SIG-M5 (cell line): ENCODE data around the gene LMF1.
"Not testable (repeated sequence)": the region's sequence is repeated elsewhere in the genome, so short reads cannot be mapped to it uniquely, and the experiment has no call there.

Experiments used
- DNase-seq: peaks from one replicate; lab custom pipeline; 2025; lab: John Stamatoyannopoulos, UW

The LMF1 gene

DNA sequence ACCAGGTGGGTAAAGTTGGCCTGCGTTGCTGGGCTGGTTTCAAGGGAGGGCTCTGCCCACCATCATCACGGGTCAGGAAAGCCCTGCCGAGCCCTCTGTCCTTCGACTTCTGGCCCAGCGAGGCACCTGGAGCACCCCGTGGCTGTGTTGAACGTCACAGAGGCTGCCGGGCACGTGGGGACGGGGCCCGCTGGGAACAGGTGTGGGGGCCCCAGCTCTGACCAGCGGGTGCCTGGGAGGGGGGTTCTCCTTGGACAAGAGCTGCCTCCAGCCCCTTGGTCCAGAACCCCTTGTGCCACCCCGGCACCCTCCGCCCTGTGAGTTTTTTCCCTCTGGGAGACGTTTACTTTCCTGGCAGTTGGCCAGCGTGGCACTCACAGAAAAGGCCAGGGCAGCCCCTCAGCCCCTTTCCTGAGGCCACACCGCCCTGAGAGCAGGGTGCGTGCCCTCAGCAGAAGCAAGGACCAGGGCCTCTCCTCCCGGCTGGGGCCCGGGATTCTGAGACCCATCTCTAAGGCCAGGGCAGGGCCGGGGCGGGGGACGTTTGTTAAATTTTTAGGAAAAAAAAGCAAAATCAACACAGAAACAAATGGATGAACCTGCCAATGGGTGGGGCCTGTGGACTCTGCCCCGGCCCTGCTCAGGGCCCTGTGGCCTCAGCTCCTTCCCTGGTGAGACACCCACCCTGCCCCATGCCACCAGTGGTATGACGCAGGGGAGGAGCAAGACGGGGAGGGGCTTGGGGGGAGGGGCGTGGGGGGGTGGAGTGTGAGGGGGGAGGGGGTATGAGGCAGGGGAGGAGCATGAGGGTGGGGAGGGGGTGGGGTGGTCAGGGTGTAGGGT, 139.0 kb downstream of the LMF1 start:
- DNase-seq, result no peak

- no peak for DNase-seq
Measured at GRCh38 chr16:830871-831570, 139.8 kb downstream of the LMF1 start.

DNA sequence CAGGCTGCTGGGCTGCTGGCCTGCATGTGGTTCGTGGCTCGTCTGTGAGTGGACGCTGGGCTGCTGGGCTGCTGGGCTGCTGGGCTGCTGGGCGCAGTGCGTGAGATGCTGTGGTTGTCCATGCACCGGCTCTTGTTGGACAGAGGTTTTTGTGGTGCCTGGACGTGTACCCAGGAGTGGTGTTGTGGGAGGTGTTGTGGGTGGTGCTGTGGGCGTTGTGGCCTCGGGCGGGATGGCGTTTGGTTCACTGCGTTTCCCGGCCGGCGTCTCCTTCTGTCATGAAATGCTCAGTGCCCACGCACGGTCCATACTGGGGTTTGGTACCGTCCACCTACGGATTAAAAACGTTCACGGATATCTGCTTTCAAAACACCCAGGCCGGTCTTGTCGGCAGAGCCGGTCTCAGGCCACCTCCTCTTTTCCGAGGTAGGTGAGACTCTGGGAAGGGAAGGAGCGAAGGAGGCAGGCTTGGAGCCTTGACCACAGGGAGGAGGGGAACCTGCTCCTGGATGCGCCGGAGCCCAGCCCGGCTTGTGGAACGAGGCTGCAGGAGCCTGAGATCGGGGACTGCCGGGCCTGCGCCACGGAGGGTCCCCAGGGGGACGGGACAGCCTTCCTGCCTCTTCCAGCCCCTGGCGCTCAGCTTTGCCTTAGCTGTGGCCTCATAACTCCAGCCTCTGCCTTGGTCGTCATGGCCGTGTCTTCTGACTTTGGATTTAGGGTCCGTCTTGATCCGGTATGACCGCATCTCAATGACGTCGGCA, 140.5 kb downstream of the LMF1 start:
- DNase-seq, result no peak

GRCh38 chr16:828891-829290, 141.9 kb downstream of the LMF1 start:
- no peak for DNase-seq

DNA sequence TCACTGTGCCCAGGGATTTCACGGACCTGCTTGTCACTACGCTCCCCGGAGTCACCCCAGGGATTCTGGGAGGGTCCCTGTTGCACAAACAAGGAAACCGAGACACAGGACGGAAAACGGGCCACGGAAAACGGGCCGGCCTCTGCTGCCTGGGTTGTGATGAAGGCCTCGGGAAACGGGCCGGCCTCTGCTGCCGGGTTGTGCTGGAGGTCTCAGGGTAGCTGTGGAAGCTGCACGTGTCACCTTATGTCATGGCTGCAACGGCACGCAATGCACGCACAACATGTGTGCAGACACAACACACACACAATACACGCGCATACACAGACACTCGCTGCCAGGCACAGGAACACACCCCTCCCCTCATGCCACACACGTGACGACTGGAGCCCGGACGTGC, 143.3 kb downstream of the LMF1 start:
- no peak for DNase-seq

DNA sequence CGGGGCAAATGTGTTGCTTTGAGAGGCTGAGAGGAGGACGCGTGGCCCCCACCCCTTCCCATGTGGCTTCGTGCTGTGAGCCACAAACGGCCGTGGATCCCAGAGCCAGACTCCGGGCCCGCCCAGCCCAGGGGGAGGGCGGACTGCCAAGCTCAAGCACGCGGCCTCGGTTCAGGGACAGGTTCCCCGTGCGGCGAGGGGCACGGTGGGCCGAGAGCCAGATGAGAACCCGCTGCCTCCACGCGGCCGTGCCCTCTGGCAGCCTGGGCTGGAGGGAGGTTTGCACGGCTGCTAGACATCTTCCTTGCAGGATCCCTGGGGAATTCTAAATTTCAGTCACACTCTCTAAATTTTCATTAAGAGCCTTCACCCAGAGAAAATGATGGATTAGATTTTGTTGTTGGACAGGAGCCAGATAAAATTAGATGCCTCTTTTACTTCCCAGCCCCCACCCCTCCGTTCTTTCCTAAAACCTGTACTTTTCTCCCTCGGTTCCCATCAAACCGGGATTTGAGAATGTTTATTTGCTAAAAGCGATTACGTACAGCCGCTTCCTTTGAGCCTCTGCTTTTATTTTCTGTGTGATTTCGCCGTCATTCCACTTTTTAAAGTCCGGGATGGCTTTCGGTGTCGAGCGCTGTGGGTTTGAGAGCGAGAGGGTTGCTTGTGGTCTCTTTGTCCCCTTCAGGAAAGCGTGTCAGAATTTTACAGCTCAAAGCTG, 145.3 kb downstream of the LMF1 start:
- DNase-seq, result no peak

- no peak for DNase-seq
Measured at GRCh38 chr16:824601-825000, 146.2 kb downstream of the LMF1 start.

DNA sequence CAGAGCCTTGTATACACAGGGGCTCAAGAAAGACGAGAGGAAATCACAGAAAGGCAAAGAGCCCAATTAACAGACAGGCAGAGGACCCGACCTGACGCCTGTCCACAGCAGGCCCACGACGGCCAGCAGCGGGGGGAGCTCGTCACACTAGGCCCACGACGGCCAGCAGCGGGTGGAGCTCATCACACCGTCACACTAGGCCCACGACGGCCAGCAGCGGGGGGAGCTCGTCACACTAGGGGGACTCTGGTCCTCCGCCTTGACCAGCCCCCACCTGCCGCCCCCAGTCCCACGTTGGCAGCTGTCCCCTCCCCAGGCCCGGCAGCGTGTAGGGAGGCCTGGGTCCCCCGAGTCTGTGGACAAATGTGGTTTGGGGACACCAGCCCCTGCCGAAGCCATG, 146.6 kb downstream of the LMF1 start:
- no peak for DNase-seq

DNA sequence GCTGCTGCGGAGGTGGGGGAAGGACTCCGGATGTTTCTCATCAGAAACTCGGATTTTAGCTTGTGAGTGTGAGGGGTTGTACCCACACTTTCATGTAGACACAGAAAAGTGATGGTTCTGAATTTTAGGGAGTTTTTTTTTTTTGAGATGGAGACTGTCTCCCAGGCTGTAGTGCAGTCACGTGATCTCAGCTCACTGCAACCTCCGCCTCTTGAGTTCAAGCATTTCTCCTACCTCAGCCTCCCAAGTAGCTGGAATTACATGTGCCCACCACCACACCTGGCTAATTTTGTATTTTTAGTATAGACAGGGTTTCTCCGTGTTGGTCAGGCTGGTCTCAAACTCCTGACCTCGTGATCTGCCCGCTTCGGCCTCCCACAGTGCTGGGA, 147.9 kb downstream of the LMF1 start:
- DNase-seq, result no peak

- no peak for DNase-seq
Measured at GRCh38 chr16:822174-822908, 148.4 kb downstream of the LMF1 start.

DNA sequence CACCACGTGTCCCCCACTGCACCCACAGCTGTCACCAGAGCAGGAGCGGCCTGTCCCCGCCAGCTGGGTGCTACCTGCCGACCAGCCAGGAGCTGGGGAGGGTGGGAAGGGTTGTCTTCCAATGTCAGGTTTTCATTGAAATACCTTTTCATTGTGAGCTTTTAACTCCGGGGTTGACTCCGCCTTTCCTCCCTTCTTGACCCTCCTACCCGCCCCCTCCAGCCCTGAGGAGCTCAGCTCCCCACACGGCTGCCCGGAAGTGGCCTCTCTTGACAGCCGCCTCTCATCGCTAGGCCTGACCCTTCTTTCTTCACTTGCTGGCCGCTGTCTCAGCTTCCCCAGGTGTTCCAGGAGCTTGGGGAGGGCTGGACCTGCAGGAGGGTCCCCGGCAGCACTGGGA, 149.0 kb downstream of the LMF1 start:
- DNase-seq, result no peak

GRCh38 chr16:820748-821147, 150.0 kb downstream of the LMF1 start:
- DNase-seq, result no peak

DNA sequence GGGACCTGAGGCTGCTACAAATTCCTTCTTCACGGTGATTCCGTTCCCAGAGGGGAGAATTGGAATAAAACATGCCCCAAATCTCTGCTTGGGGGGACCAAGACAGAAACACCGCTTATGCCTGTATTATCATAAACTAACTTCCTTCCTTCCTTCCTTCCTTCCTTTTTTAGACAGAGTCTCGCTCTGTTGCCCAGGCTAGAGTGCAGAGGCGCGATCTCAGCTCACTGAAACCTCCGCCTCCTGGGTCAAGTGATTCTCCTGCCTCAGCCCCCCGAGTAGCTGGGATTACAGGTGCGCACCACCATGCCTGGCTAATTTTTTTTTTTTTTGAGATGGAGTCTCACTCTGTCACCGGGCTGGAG, 150.8 kb downstream of the LMF1 start:
- DNase-seq, result not testable (repeated sequence)

GRCh38 chr16:819336-820043, 151.3 kb downstream of the LMF1 start:
- no peak for DNase-seq

DNA sequence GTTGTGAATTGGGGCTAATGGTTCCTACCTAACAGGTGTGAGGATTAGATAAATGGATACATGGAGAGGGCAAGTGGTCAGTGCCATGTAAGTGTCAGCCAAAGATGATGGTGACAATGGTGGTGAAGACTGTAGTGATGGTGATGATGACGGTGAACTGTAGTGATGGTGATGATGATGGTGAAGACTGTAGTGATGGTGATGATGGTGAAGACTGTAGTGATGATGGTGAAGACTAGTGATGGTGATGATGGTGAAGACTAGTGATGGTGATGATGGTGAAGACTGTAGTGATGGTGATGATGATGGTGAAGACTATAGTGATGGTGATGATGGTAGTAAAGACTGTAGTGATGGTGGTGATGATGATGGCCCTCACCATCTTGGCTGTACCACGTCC, 152.2 kb downstream of the LMF1 start:
- DNase-seq, result no peak

- DNase-seq, result no peak
Measured at GRCh38 chr16:818132-818531, 152.7 kb downstream of the LMF1 start.

- DNase-seq, result no peak
Measured at GRCh38 chr16:817001-817906, 153.5 kb downstream of the LMF1 start.

DNA sequence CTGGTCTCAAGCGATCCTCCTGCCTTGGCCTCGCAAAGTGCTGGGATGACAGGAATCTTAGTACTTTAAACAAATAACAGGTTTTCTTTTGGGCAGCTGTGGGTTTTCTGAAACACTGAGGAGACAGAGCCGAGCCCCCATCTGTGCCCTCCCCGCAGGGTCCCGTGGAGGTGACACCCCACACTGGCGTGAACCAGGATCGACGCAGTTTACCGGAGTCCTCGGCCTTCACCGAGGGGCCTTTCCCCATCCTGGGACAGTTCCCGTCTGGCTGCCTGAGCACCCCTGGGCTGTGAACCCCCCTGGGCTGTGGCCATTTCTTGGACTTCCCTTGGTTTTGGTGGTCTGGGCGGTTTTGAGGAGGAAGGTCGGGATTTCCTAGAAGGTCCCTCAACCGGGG, 154.9 kb downstream of the LMF1 start:
- no peak for DNase-seq

- no peak for DNase-seq
Measured at GRCh38 chr16:814974-815373, 155.8 kb downstream of the LMF1 start.

- no peak for DNase-seq
Measured at GRCh38 chr16:813916-814412, 156.8 kb downstream of the LMF1 start.
